SU-DHL-6 (cell line): ENCODE results near the gene LAMC3.

Experiments used
- CTCF ChIP-seq: fragments of 200-600 bp; sonication (generic); IDR thresholded peaks from one replicate; pipeline ENCODE4 v1.5.1; 2017; ENCODE audit warnings: antibody characterized with exemption, mild to moderate bottlenecking, low read length, moderate library complexity; ENCODE audit not compliant: insufficient read depth, poor library complexity, severe bottlenecking
- EZH2phosphoT487 ChIP-seq: fragments of 200-600 bp; sonication (generic), shearing (Covaris generic); conservative IDR thresholded peaks from 2 replicates; pipeline ENCODE4 v1.6.1; 2018; ENCODE audit warnings: mild to moderate bottlenecking, antibody characterized with exemption, low read length, moderate library complexity, mixed read lengths

GRCh38 chr9:130972277-130972956, 36.6 kb upstream of the LAMC3 start:
- no peak for TF ChIP-seq CTCF
- TF ChIP-seq EZH2phosphoT487: no peak
